ENCODE data around the gene GRM4.

GRCh38 chr6:34071136-34071883 lies 74.6 kb downstream of the GRM4 start:
- TF ChIP-seq EZH2 (optimal IDR thresholded peaks at IDR 0.05; ENCODE audit: low read depth, low read length) (no peak), CTCF (IDR thresholded peaks at IDR 0.05; ENCODE audit: low read length) (no peak)
